GM19324 (cell line): ENCODE measurements around the gene TOR1B.

Experiments
- ATAC-seq: cut with Tn5 transposase; IDR thresholded peaks from one replicate; pipeline ENCODE4 v1.9.1; 2021; ENCODE audit warnings: mild to moderate bottlenecking, moderate library complexity; ENCODE audit not compliant: unreplicated experiment, low FRiP score

TOR1B gene

DNA sequence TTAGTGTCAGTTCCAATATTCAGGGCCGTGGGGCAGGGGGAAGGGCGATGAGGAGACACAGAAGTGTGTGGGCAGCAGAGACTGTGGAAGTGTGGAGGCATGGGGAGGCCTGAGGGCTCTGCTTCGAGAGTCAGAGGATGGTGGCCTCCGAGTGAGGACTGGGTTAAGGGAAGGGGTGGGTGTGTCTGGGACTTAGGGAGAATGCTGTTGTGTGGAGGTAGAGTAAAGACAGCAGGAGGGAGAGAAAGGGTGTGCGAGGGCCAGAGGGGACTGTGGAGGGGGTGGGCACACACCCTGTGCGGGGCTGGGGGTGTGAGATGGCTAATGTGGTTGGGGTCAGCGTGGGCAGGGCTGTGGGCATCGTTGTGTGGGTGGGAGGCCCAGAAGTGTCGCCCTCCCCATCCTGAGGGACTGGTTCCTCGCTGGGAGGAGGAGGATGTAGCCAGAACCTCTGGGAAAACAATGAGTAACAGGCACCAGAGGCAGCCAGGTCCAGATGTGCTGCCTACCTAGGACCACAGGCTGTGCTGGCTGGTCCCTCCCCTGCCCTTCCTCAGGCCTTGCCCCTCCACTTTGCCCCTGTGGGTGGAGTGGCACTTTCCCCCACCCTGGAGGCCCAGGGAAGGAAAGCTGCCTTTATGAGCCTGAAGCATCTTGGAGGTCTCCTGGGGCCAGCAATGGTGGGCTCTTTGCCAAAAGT lies 36.5 kb downstream of the TOR1B start:
- ATAC-seq, result no peak

DNA sequence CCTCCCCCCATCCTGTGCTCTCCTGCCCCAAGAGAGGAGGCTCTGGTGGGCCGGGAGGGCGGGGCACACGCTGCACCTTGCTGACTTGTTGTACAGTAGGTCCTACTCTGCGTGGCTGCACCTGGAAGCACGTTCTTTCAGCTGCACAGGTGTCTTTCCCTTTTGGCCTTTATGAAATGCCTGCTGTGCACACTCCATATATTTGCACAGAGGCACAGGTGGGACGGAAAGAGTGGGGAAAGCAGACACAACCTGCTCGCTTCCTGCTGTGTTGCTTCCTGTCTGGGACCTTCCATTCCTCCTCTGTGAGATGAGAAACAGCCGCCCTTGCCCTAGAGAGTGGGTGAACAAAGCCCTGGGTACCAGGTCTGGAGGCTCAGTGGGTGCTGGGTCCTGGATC lies 37.0 kb downstream of the TOR1B start:
- no peak for ATAC-seq

DNA sequence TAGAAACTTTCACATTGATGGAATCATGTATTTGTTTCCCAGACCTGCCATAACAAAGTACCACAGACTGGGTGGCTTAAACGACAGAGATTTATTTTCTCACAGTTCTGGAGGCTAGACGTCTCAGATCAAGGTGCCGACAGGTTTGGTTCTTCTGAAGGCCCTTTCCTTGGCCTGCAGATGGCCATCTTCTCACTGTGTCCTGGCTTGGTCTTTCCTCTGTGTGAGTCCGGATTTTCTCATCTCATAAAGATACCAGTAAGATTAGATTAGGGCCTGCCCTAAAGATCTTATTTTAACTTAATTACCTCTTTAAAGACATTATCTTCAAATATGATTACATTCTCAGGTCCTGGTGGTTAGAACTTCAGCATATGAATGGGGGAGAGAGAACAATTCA lies 38.1 kb downstream of the TOR1B start:
- no peak for ATAC-seq

DNA sequence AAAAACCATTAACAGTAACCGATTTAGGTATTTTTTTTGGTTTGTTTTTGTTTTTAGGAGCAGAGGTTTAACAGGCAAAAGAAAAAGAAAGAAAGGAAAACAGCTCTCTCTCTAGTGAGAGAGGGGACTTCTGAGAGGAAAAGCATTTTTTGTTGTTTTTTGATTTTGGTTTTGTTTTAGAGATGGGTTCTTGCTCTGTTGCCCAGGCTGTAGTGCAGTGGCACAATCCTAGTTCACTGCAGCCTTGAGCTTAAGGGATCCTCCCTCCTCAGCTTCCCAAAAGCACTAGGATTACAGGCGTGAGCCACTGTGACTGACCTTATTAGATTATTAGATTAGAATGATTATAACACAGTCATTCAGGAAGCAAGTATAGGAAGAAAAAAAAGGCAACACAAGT lies 42.4 kb downstream of the TOR1B start:
- ATAC-seq, result no peak

DNA sequence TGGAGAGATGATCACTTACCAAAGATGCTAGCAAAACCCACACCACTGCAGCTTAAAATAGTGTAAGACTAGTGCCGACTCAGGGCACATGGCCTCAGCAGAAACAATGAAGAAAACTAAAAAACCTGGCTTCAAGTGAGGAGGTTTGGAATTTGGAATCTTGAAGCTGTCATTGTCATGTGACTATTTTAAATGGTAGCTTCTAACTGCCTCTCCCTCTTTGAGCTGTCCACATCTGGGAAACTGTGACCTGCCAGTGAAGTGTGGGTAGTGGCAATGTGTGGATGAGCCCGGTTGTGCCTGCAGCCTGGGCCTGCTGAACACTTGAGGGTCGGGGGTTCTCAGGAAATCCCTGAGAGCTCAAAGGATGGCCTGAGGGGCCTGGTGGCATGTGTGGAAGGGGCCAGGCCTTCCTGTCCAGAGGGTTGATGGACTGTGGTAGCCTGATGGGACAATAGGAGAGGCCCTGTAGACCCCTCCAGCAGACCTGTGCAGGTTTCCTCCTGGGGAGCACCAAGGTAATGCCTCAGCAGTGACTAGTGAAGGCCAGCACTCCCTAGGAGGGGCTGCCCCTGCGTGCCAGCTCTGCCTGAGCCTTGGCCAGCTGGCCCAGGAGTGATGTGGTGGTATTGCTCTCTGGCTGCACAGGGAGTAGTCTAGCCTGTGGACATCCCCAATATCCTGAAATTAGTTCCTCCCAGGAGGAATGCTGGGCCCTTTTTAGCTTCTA lies 45.9 kb downstream of the TOR1B start:
- ATAC-seq, result no peak

DNA sequence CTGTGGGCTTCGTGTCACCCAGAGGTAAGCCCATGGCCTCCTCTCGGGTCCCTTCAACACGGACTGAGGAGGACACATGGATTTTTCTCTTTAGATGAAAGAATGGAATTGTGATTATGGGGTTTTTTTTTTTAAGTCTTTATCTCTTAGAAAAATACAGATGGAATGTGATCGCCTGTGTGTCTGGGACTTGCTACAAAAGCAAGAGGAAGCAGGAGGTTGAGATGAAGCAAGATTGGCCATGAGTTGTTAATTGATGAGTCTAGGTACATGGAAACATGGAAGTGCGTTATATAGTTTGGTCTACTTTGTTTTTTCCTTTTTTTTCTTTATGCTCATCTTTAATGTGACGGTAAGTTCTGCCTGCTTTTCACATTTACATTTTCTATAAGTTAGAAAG lies 46.9 kb downstream of the TOR1B start:
- ATAC-seq, result no peak

DNA sequence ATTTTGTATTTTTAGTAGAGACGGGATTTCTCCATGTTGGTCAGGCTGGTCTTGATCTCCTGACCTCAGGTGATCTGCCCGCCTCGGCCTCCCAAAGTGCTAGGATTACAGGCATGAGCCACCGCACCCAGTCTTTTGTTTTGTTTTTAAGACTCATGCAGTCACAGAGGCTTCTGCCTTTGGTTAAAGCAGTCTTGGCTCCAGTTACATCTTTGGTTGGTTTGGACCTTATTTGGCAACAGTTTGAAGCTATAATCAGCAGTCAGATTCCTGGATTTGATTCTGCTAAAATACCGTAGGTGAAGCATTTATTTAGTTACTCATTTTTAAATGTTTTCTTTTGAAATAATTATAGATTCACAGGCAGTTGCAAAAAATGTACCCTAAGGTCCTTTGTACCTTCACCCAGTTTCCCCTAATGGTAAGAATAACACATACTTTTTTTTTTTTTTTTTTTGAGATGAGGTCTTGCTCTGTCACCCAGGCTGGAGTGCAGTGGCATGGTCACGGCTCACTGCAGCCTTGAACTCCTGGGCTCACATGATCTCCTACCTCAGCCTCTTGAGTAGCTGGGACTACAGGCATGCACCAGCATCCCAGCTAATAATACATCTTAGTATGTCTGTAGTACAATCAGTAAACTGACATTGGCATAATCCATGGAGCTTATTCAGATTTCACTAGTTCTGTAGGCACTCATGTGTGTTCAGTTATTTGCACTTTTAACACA lies 48.0 kb downstream of the TOR1B start:
- ATAC-seq, result no peak

DNA sequence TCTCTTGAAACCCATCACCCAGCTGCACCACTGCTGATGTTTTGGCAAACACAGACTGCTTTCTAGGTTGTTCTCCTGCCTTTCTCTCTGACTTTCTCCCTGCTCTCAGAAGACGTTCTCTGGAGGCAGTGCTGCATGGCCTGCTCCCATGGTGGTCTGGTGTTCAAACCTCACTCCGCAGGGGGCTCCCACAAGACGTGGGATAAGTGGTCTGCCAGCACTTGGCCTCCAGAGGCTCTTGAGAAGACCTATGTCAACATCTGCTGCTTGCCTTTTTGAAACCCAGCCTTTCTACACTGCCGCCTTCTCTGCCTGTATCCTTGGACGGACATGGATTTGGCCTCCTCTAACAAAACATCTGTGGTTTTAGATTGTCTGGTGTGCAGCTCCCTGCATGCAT lies 48.8 kb downstream of the TOR1B start:
- ATAC-seq, result no peak

DNA sequence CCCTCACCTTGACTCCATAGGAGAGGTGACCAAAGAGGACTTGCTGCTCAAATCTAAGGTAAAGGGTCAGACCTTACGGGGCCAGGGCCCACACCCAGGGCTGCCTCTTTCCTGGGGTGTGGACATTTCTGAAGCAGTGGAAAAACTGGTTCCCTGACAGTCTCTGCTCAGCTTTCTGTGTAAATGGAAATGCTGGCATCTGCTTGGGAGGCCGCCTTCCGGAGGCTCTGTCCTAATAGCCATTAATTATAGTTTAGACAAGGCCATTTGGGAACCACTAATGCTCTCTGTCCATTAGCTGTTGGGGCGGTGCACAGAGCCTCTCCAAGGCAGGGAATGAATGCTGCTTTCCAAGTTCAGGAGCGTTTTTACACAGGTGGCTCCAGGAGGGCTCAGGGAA lies 49.6 kb downstream of the TOR1B start:
- ATAC-seq, result no peak

DNA sequence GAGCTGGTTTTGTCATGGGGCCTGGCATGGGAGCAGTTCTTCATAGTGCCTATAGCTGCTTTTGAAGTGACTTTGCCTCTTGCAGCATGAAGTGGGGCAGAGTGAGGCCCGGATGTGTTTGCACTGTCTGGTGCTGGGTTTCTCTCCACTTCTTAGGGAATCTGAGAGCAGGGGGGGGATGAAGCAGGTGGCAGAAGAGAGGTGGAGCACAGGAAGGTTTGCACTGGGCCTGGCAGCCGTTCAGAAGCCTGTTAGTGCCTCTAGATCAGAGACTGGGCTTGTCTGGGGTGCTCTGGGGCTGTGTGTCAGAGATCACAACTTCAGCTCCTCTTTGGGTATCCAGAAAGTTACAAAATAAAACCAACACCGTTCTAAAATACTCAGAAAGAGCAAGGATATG lies 50.6 kb downstream of the TOR1B start:
- no peak for ATAC-seq

DNA sequence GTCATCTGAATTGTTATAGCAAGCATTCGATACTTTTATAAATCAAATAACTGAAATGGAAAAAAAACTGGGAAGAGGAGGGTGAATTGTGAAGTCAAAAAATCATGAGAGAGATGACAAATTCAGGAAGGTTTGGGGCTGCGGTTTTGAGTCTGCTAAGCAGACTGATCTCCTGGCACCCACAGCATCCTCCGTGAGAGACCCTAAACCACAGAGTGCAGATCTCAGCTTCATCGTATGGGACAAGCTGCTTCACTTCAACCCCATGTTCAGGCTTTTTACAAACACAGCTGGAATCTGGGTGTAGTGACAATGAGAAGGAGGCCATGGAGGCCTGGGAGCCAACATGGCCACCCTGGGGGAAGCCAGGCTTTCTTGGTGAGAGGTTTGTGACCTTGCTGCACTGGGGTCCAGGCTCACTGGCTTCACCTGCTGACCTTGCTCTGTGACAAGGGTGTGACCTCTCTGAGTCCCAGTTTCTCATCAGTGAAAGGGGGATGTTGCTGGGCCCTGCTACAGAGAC lies 51.7 kb downstream of the TOR1B start:
- no peak for ATAC-seq

DNA sequence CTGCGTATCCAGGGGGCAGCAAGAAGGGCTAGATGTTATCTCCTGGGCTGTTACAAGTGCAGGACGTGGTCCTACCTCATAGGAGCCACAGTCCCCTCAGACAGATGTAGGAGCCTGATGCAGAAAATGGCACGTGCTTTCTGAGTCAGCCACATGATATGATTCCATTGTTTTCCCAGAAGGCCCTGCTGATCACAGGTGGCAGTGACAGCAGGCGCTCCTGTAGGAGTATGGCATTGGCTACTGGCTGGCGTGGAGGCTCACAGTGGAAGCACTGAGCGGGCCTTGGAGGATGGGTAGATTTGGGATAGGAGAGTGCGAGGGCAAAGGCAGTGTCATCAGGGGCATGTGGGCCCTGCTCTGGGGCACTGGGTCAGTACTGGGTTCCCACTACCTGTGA lies 54.2 kb downstream of the TOR1B start:
- ATAC-seq, result no peak

DNA sequence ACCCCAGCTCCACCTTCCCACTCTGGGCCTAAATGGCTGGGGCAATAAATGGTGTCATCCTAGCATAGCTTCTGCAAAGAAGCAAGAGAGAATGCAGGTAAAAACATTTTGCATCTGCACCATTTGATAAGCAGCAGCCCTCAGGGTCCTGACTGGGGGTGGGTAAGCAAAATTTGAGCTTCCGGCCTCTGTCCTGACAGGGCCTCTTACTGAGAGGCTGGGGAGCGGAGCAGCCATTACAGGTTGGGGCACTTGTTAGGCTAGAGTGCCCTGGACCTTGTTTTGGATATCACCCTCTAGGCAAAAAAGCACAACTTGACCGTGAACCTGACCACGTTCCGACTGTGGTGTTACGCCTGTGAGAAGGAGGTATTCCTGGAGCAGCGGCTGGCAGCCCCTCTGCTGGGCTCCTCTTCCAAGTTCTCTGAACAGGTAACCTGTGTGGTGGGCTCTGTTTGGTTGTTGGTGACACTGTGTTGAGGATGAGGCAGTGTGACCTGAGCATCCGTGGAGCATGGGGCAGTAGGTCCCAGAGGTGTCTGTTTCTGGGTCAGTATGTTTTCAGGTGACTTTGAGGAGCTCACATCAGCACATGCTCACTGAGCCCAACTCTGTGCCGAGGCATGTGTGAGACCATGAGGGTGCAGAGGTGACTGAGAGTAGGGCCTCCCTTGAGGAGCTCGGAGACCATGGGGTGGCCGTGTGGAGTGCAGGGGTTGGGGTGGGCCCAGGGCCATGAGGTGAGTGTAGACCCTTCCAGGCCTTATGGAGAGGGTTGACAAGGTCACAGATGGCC lies 55.4 kb downstream of the TOR1B start:
- ATAC-seq, result no peak
